Stimulated activated CD8-positive, alpha-beta memory T cell treated with anti-CD3 and anti-CD28 coated beads, Interleukin-2, amount 100 ng/mL, for 48 hours (primary cell): ENCODE results near the gene RNU2-63P.
A peak's percentile ranks its signal among the peaks of the same experiment; 100 is the strongest.
"Not testable (repeated sequence)": the region's sequence is repeated elsewhere in the genome, so short reads cannot be mapped to it uniquely, and the experiment has no call there.

Source experiments
- DNase-seq, 2 donors: peaks; one replicate each; pipeline ENCODE4 v3.0.0-alpha.2; 2020; ENCODE audit warnings: low read depth in 2 of 2

The RNU2-63P gene

GRCh38 chr2:88016086-88016959, at the start of gene RNU2-63P:
Gene RNU2-63P, minus strand, starts transcription at chr2:88016547.
- peak; percentile 61 to 68 for DNase-seq

DNA sequence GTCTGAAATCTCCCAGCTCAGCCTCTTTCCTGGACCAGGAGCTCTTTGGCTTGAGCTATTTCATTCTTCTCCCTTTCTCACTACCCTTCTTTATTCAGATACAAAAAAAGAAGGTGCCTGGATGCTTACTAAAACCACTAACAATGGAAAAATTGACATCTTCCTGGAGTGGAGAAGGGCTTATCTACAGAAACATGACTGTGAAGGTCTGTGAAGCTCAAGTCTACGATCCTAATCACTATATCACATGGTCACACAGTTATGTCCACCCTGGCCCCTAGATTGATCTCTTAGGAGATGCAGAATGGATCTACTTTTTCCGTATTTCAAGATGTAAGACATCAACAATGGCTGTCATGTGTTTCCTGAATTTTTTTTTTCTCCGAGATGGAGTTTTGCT, 44.9 kb upstream of the RNU2-63P start:
- DNase-seq, result no peak

DNA sequence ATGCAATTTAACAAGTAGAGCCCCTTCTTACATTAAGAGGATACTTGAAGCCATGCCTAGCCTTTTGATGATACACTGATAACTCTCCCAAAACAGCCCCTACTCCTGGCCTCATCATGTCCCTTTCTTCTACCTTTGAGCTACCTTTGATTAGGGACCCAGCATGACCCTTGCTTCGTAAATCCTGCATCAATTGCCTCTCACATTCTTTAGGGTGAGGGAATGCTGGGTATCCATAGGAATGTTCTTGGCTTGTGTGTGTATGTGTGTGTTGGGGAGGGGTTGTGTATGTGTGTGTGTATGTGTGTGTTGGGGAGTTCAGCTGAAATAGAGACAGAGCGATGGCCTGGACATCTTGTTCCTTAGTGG, 44.5 kb upstream of the RNU2-63P start:
- no peak for DNase-seq

- no peak for DNase-seq
These were observed 43.9 kb upstream of the RNU2-63P start for GRCh38 chr2:88059979-88060906.

DNA sequence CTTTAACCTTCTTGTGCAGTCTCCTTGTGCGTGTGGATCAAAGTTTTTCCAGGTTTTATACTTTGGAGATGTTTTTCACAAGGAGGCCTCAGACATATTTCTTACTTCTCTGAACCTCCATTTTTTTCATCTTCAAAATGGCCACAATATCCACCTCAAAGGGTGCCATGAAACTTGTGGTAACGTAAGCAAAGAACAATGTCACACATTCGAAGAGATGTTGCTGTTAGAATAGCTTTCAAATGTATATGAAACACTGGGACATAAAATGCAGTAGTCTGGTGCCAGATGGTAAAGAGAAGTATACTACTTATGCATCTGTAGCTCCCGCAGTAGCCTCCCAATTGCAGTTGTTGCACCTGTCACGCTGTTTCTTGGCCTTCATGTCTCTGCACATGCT, 41.8 kb upstream of the RNU2-63P start:
- DNase-seq, result no peak

- no peak for DNase-seq
These were observed 41.1 kb upstream of the RNU2-63P start for GRCh38 chr2:88057437-88057844.

- peak; percentile 87 to 88 for DNase-seq
These were observed 39.2 kb upstream of the RNU2-63P start, which contains the start of gene KRCC1 for GRCh38 chr2:88055371-88056128. Gene KRCC1, minus strand, starts transcription at chr2:88055783. Its CDS starts 27,220 bp downstream, at chr2:88028563.

GRCh38 chr2:88054782-88055370, 38.5 kb upstream of the RNU2-63P start:
- DNase-seq, result no peak

- DNase-seq, result no peak
These were observed 37.8 kb upstream of the RNU2-63P start for GRCh38 chr2:88053934-88054781.

GRCh38 chr2:88053296-88053695, 36.9 kb upstream of the RNU2-63P start:
- DNase-seq, result no peak

- DNase-seq, result no peak
These were observed 35.4 kb upstream of the RNU2-63P start for GRCh38 chr2:88051792-88052191.

DNA sequence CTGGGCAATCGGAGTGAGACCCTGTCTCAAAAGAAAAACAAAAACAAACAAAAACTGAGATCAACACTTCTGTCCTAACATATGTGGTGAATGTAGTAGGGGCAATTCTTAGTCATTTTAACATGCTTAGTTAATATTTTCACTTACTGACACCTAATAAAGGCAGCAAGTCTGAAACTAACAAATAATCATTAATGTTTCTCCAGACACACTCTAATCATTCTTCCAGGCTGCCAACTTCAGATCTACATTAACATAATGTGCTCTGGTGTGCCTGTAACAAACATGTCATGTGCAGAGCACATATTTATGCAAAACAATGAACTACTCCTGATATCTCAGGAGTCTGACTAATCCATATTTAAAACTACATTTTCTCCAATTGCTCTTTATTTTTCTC, 33.3 kb upstream of the RNU2-63P start:
- no peak for DNase-seq

- DNase-seq, result no peak
These were observed 32.2 kb upstream of the RNU2-63P start for GRCh38 chr2:88048541-88048940.

DNA sequence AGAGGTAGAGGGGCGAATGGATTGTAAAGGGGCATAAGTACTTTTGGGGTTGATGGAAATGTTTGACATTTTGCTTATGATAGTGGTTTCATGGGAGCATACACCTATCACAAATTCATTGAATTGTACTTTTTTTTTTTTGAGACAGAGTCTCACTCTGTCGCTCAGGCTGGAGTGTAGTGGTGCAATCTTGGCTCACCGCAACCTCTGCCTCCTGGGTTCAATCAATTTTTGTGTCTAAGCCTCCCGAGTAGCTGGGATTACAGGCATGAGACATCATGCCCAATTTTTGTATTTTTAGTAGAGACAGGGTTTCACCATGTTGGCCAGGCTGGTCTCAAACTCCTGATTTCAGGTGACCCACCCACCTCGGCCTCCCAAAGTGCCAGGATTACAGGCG, 29.2 kb upstream of the RNU2-63P start:
- not testable (repeated sequence) for DNase-seq

DNA sequence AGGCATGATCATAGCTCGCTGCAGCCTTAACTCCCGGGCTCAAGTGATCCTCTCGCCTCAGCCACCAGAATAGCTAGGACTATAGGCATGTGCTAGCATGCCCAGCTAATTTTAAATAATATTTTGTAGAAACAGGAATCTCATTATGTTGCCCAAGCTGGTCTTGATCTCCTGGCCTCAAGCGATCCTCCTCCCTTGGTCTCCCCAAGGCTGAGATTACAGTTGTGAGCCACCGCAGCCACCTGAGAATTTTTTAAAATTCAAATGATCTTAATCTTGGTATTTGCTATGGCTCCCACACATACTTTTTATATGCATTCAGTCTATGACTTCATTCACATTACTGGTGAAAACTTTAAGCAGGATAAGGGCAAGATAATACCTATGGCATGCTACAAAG, 26.1 kb upstream of the RNU2-63P start:
- DNase-seq, result no peak

- DNase-seq, result no peak
These were observed 22.1 kb upstream of the RNU2-63P start for GRCh38 chr2:88038263-88039105.

GRCh38 chr2:88036606-88037005, 20.3 kb upstream of the RNU2-63P start:
- no peak for DNase-seq

DNA sequence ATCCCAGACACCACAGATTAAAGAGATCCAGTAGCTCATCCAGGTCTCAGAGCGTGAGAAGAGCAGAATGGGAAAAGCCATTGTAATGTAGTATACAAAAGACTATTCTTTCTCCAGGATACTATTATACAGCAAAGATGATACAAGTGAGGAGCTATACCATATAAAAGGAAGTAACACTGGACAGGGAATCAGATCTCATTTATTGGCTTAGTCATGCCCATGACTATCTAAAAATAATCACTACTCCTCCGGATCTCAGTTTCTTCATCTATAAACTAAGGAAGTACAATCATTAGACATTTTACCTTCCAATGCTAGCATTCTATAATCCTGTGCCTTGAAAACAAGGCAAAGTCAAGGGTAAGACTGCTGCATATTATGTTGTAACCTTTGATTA, 19.8 kb upstream of the RNU2-63P start:
- no peak for DNase-seq

DNA sequence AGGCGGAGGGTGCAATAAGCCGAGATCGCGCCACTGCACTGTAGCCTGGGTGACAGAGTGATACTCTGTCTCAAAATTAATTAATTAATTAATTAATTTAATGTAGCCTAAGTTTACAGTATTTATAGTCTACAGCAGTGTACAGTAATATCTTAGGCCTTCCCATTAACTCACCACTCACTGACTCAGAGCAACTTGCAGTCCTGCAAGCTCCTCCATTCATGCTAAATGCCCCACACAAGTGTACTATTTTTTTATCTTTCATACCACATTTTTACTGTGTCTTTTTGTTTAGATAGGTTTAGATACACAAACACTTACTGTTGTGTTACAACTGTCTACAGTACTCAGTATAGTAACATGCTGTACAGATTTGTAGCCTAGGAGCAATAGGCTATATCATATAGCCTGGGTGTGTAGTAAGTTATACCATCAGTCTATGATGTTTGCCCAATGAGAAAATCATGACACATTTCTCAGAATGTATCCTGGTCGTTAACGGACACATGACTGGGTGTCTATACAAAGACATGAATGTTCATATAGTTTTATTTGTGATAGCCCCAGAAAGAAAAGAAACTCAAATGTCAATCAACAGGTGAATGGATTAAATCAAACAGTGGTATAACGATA, 15.8 kb upstream of the RNU2-63P start:
- DNase-seq, result no peak
